Panc1 (cell line): Measurements from ENCODE around the gene FBLIM1. TPM values are rescaled to one million over a fixed set of nuclear protein-coding genes. Genes with fewer than 3 reads are reported as not detected.

Source experiments
- ATAC-seq: fragments of 200-7000 bp; cut with Tn5 transposase; 2 replicates; pipeline ENCODE4 v1.9.1; 2020; ENCODE audit warnings: mild to moderate bottlenecking, moderate library complexity
- BruUV-seq: library from RNA; stranded (reverse); fragments of 400-500 nt; replicated peaks from 2 replicates; lab custom pipeline; 2021; lab: Mats Ljungman, UMichigan
- CTCF ChIA-PET: fragments of 300-600 bp; sonication (Branson Sonifier 250); formaldehyde crosslinking; loops from one replicate; lab custom pipeline; 2022; ENCODE audit warnings: antibody characterized with exemption; lab: Charles Lee
- POLR2A ChIA-PET: fragments of 300-600 bp; sonication (Branson Sonifier 250); formaldehyde crosslinking; loops from one replicate; lab custom pipeline; 2022; ENCODE audit warnings: antibody characterized with exemption; lab: Charles Lee
- DNase-seq: peaks from one replicate; pipeline ENCODE4 v3.0.0-alpha.2; 2010; ENCODE audit warnings: low read depth, low spot score
- H3K27ac ChIP-seq: 2 replicates; pipeline ENCODE4 v1.5.1; 2011; ENCODE audit warnings: mild to moderate bottlenecking, low read length, inconsistent platforms
- H3K27me3 ChIP-seq: fragments of 200-500 bp; sonication (Bioruptor generic); 2 replicates; pipeline ENCODE4 v1.6.0; 2014; ENCODE audit warnings: low read length, inconsistent platforms; ENCODE audit not compliant: control insufficient read depth, insufficient read depth
- H3K36me3 ChIP-seq: fragments of 200-500 bp; sonication (Bioruptor generic); 2 replicates; pipeline ENCODE4 v1.5.1; 2014; ENCODE audit warnings: inconsistent platforms, mild to moderate bottlenecking, low read length, moderate library complexity; ENCODE audit not compliant: control insufficient read depth, insufficient read depth
- H3K4me1 ChIP-seq: 2 replicates; pipeline ENCODE4 v1.5.1; 2011; ENCODE audit warnings: inconsistent platforms, mild to moderate bottlenecking, low read length, moderate library complexity; ENCODE audit not compliant: control insufficient read depth, insufficient read depth
- H3K4me3 ChIP-seq, 2 experiments: 2 replicates each; pipeline ENCODE4 v1.5.1; 2011 to 2012; ENCODE audit warnings: low read depth in 2 of 2, low read length in 2 of 2, mild to moderate bottlenecking in 2 of 2, inconsistent platforms in 1 of 2, moderate library complexity in 1 of 2
- H3K9me3 ChIP-seq: fragments of 200-500 bp; sonication (Bioruptor generic); 2 replicates; pipeline ENCODE4 v1.5.1; 2014; ENCODE audit warnings: low read depth, mild to moderate bottlenecking, inconsistent platforms, low read length, moderate library complexity; ENCODE audit not compliant: control insufficient read depth, insufficient read depth
- CTCF ChIP-seq: fragments of 450-650 bp; IDR thresholded peaks from 2 replicates; pipeline ENCODE4 v1.5.1; 2017; ENCODE audit warnings: mild to moderate bottlenecking
- POLR2AphosphoS5 ChIP-seq: IDR thresholded peaks from 2 replicates; pipeline ENCODE4 v1.6.1; 2012; ENCODE audit warnings: mild to moderate bottlenecking, low read depth, low read length, moderate library complexity
- SIN3A ChIP-seq: IDR thresholded peaks from 2 replicates; pipeline ENCODE4 v1.6.1; 2012; ENCODE audit warnings: low read depth, mild to moderate bottlenecking, low read length, moderate library complexity, borderline replicate concordance; ENCODE audit not compliant: insufficient read depth
- TCF7L2 ChIP-seq: IDR thresholded peaks from 2 replicates; pipeline ENCODE4 v1.6.1; 2011; ENCODE audit warnings: mild to moderate bottlenecking, low read depth, low read length, inconsistent platforms
- in situ Hi-C: cut with HindIII; loops from 2 replicates; pipeline ENCODE4 v1.10.0; 2016; ENCODE audit warnings: low sequenced_read_pairs, low pct_unique_long_range_greater_than_20kb
- intact Hi-C: fragments of 100-400 bp; cut with micrococcal nuclease; formaldehyde crosslinking; loops from one replicate; pipeline ENCODE4 v1.10.0; 2022; ENCODE audit not compliant: unreplicated experiment
- total RNA-seq: library from RNA; stranded (reverse); gene quantifications from one replicate; pipeline ENCODE4 v1.2.1, GENCODE V29; 2021; ENCODE audit not compliant: unreplicated experiment
- TF ChIP-seq, protein P1 (sequence below), 2 experiments: IDR thresholded peaks; 2 replicates each; pipeline ENCODE4 v1.6.1; 2011 to 2012; ENCODE audit warnings: low read depth in 2 of 2, control low read depth in 1 of 2, low read length in 1 of 2, mild to moderate bottlenecking in 1 of 2, moderate library complexity in 1 of 2; ENCODE audit not compliant: insufficient read depth in 1 of 2

FBLIM1 gene
- total RNA-seq, 1 experiment from 2014 or later: 4.3 TPM

GRCh38 chr1:15734901-15735300, 23.7 kb upstream of the FBLIM1 start:
- Histone ChIP-seq H3K27me3 (no peaks in the 10 kb centered on the region), H3K4me3 (no peak overlapping the region), H3K36me3 (no peaks in the 10 kb centered on the region), H3K4me1 (no peaks in the 10 kb centered on the region; the same call in 1 of the 2 replicates), H3K27ac (no peak overlapping the region), H3K9me3 (no peaks in the 10 kb centered on the region)
- BruUV-seq: no TSS peak
- ATAC-seq: no peak
- ChIA-PET POLR2A (interaction anchor here (0.7 kb wide), 1 partner anchor 92 kb away, joined by 12 read pairs; no protein-coding TSS in a partner anchor), CTCF (no interaction called here)
- no peak for DNase-seq
- in situ Hi-C loops (no loop called here), intact Hi-C loops (no loop called here)
- TF ChIP-seq, protein P1, sequence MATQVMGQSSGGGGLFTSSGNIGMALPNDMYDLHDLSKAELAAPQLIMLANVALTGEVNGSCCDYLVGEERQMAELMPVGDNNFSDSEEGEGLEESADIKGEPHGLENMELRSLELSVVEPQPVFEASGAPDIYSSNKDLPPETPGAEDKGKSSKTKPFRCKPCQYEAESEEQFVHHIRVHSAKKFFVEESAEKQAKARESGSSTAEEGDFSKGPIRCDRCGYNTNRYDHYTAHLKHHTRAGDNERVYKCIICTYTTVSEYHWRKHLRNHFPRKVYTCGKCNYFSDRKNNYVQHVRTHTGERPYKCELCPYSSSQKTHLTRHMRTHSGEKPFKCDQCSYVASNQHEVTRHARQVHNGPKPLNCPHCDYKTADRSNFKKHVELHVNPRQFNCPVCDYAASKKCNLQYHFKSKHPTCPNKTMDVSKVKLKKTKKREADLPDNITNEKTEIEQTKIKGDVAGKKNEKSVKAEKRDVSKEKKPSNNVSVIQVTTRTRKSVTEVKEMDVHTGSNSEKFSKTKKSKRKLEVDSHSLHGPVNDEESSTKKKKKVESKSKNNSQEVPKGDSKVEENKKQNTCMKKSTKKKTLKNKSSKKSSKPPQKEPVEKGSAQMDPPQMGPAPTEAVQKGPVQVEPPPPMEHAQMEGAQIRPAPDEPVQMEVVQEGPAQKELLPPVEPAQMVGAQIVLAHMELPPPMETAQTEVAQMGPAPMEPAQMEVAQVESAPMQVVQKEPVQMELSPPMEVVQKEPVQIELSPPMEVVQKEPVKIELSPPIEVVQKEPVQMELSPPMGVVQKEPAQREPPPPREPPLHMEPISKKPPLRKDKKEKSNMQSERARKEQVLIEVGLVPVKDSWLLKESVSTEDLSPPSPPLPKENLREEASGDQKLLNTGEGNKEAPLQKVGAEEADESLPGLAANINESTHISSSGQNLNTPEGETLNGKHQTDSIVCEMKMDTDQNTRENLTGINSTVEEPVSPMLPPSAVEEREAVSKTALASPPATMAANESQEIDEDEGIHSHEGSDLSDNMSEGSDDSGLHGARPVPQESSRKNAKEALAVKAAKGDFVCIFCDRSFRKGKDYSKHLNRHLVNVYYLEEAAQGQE (IDR thresholded peaks at IDR 0.05; ENCODE audit: insufficient read depth in 1 of 2, low read depth in 2 of 2, low read length in 1 of 2): no peak
- TF ChIP-seq SIN3A: no peak
- TF ChIP-seq CTCF: no peak
- no peak for TF ChIP-seq TCF7L2
- no peak for TF ChIP-seq POLR2AphosphoS5

GRCh38 chr1:15735304-15736037, 23.1 kb upstream of the FBLIM1 start:
- H3K36me3 ChIP-seq: no peaks in the 10 kb centered on the region
- no peak overlapping the region for H3K4me3 ChIP-seq
- no peak overlapping the region for H3K27ac ChIP-seq
- POLR2A ChIA-PET: interaction anchor here (0.7 kb wide), 1 partner anchor 92 kb away, joined by 12 read pairs; no protein-coding TSS in a partner anchor
- CTCF ChIA-PET: no interaction called here
- H3K4me1 ChIP-seq: no peaks in the 10 kb centered on the region; the same call in 1 of the 2 replicates
- no peaks in the 10 kb centered on the region for H3K27me3 ChIP-seq
- H3K9me3 ChIP-seq: no peaks in the 10 kb centered on the region
- intact Hi-C loops (no loop called here), in situ Hi-C loops (no loop called here)
- DNase-seq (no peak), ATAC-seq (no peak)
- no peak for TF ChIP-seq POLR2AphosphoS5
- TF ChIP-seq TCF7L2: no peak
- TF ChIP-seq, protein P1 (IDR thresholded peaks at IDR 0.05; ENCODE audit: insufficient read depth in 1 of 2, low read depth in 2 of 2, low read length in 1 of 2): no peak
- TF ChIP-seq CTCF: no peak
- TF ChIP-seq SIN3A: no peak
- BruUV-seq: no TSS peak
